ENCODE measurements around the gene TMEM91.
"Not testable (repeated sequence)": the region's sequence is repeated elsewhere in the genome, so short reads cannot be mapped to it uniquely, and the experiment has no call there.

Gene TMEM91

GRCh38 chr19:41353466-41354342 lies 22.6 kb upstream of the TMEM91 start, which contains the start of gene TGFB1:
Gene TGFB1, minus strand, starts transcription at chr19:41353922. Its CDS starts 878 bp downstream, at chr19:41353044.
- peak; percentile 81 for DNase-seq

GRCh38 chr19:41354343-41354953 lies 21.9 kb upstream of the TMEM91 start:
- DNase-seq: no peak

DNA sequence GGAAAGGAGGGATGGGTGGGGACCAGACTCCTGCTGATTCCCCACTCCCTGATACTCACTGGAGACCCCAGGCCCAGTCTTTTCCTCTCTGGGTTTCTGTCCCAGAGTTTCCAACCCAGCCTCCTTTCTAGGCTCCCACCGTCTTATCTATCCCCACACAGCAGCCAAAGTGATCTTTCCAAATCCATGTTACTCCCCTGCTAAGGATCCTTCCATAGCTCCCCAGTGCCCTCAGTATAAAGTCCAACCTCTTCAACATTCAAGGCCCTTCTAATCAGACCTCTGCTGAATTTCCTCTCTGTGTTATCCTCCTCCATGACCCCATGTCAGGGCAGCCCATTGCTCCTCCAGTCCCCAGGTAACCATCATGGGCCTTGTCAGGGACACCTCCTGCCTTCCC lies 21.3 kb upstream of the TMEM91 start:
- DNase-seq: no peak

GRCh38 chr19:41355802-41356201 lies 20.5 kb upstream of the TMEM91 start:
- DNase-seq: no peak

DNA sequence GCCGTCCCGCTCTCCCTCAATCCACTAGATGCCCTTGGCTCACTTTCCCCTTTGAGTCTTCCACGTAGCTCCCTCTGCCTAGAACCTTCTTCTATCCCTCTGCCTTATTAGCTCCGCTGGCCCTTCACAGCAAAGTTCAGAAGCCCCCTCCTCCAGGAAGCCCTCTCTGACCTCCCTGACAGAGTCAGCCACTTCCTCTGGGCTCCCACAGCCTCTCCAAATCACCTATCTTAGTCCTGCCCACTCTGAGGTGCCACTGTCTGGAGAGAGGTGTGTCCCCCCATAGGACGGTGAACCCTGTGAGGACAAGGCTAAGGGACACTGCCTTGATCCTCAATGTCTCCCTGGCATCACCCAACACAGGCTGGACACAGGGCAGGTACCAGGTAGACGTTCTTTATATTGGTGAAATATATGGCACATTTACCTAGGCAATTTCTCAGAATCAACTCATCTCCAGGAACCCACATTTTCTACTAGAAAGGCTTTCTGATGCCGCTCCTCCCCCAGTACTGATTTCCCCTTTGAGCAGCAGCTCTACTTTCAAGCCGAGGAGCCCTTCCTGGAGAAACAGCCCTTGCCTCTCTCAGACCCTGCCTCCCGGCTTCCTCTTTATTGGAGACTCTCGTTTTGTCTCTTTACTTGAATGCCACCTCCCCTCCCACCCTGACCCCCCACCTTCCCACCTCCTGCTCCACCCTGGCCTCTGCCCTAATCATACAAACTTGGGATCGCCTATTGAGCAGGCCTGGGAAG lies 19.2 kb upstream of the TMEM91 start:
- DNase-seq: no peak

GRCh38 chr19:41357746-41358145 lies 18.6 kb upstream of the TMEM91 start:
- DNase-seq: no peak

DNA sequence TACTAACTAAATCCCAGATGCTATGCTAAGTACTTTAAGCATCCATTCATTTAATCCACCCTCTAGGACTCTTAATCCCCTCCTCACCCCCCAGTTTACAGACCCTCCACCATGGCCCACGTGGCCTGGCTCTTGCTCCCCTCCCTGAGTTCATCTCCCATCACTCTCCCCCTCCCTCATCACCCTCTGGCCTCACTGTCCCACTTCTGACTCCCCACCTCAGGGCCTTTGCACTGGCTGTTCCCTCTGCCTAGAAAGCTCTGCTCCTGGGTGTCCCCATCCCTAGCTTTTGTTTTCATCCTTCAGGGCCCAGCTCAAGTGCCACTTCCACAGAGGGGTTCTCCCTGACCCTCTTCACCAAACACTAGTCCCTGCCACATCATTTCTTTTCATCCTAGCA lies 16.6 kb upstream of the TMEM91 start:
- no peak for DNase-seq

- no peak for DNase-seq
Observed at GRCh38 chr19:41362143-41362847, 14.0 kb upstream of the TMEM91 start.

DNA sequence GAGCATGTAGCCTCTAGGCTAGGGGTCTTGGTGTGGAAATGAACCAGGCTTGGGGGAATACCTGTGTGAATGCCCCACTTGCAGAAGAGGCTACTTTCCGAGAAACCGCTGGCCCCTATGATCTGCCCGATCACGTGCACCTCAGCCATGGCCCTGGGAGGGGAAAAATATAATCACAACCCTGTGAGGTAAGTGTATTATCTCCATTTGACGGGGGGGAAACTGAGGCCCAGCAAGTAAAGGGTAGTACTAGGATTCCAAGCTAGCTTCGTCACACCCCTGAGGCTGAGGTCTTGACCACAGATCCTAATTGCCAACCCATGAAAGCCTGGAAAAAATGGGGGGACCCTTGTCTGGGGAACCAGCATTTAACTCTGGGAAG lies 13.0 kb upstream of the TMEM91 start:
- DNase-seq: no peak

DNA sequence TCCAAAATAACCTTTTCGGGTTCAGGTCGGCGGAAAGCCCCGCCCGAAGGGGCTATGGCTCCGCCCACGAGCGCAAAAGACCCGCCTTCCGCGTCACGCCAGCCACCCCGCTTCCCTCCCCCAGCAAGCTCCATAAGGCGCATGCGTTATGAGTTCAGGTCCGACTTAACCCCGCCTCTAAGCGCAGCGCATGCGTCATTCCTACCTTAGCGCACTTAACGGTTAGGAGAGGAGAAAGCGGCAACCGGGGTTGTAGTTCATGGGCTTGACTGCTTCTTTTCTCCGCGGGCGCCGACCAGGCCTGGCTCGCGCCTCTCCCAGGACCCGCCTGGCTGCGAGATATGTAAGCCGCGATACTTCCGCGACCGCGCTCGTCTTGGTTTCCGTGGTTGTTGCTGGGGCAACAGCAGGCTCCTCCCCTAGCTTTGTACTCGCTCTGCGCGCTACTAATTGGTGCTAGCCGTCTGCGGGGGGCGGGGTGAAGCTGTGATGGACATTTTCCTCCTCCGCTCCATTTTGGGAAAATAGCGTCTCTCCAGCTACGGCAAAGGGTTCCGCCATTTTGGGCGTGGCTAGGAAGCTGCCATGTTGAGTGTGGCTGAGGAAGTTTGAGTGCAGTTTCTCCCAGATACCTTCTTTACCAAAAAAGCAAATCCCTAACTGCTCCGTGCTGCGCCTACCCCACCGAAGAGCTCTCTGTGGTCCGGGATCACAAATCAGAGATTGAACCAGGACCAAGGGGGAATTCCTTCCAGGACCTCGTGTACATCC lies 12.4 kb upstream of the TMEM91 start, which contains the start of gene B9D2:
Gene B9D2, minus strand, starts transcription at position 397 of the 771 bp plus-strand sequence. CDS start 630 bp downstream, outside the sequence.
- peak; percentile 96 for DNase-seq

DNA sequence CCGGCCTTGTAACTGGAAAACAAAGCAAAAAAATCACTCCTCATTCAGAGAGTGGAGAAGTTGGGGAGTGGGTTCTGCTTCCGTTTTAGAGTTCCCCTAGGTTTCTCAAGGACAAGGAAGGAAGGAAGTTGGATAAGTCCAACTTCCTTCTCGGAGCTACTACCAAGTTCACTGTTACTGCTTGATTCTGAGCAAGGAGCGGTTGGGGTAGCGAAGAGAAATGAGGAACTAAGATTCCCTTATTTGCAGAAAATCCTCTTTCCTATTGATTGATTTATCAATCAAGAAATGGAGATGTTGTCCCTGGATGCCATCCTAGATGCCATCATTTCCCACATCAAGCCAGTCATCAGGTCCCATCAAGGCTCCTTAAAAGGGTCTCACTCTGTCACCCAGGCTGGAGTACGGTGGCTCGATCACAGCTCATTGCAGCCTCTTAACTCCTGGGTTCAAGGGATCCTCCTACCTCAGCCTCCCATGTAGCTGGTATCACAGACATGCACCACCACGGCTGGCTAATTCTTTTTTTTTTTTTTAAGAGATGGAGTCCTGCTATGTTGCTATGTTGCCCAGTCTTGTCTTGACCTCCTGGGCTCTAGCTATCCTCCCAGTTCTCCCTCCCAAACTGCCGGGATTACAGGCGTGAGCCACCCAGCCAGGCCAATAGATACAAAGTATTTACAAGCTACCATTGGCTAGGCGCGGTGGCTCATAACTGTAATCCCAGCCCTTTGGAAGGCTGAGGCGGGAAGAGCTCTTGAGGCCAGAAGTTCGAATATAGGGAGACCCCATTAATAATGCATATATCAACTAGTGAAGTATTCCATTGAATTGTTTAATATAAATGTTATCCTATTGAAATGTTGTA lies 11.6 kb upstream of the TMEM91 start:
- no peak for DNase-seq

GRCh38 chr19:41366089-41366488 lies 10.2 kb upstream of the TMEM91 start:
- no peak for DNase-seq

DNA sequence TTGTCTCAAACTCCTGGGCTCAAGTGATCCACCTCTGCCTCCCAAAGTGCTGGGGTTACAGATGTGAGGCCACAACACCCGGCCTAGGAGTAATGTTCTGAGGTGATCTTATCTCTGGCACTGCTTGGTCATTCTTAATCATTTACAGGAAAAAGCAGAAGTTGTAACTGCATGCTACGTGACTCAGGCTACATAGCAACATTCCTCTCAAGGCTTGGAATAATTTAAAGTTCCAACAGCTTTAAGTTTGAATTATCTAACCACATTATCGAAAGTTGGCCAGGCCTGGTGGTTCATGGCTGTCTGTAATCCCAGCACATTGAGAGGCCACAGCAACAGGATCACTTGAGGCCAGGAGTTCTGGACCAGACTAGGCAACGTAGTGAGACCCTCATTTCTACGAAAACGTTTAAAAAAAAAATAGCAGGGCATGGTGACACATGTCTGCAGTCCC lies 8.5 kb upstream of the TMEM91 start:
- peak; percentile 18 for DNase-seq

DNA sequence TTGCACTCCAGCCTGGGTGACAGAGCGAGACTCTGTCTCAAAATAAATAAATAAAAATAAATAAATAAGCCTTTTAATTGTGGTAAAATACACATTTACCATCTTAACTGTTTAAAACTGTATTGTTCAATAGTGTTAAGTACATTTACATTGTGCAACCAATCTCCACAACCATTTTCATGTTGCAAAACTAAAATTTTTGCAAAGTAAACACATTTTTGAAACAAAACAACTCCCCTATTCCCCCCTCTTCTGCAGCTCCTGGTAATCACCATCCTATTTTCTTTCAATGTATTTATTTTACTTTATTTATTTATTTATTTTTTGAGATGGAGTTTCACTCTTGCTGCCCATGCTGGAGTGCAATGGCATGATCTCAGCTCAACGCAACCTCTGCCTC lies 6.6 kb upstream of the TMEM91 start:
- DNase-seq: no peak

GRCh38 chr19:41371119-41371518 lies 5.2 kb upstream of the TMEM91 start:
- DNase-seq: not testable (repeated sequence)

DNA sequence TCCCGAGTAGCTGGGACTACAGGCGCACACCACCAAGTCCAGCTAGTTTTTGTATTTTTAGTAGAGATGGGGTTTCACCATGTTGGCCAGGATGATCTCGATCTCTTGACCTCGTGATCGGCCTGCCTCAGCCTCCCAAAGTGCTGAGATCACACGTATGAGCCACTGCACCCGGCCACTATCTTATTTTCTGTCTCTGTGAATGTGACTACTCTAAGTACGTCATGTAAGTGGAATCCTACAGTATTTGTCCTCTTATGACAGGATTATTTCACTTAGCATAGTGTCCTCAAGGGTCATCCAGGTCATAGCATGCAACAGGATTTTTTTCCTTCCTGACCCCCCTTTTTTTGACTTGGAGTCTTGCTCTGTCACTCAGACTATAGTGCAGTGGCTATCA lies 4.8 kb upstream of the TMEM91 start:
- no peak for DNase-seq

GRCh38 chr19:41372501-41372900 lies 3.8 kb upstream of the TMEM91 start:
- DNase-seq: no peak

DNA sequence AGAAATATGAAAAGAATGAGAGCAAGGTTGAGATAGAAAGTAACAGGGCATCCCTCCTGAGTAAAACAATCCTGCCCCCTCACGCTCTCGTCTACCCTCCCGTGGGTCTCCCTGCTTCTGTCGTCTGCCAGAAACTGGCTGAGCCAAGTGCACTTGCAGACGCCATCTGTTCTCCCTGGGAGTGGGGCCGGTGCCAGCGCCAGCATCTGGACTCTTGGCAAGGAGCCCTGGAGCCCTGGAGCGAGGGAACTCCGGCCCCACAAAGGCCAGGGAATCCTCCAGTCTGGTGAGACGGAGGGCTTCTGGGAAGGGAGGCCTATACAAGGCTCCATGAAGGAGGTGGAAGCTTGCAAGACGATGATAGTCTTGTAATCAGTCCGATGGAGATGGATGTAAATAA lies 2.3 kb upstream of the TMEM91 start:
- peak; percentile 6 for DNase-seq

- DNase-seq: no peak
Observed at GRCh38 chr19:41376998-41377365, 649 bp downstream of the TMEM91 start.

DNA sequence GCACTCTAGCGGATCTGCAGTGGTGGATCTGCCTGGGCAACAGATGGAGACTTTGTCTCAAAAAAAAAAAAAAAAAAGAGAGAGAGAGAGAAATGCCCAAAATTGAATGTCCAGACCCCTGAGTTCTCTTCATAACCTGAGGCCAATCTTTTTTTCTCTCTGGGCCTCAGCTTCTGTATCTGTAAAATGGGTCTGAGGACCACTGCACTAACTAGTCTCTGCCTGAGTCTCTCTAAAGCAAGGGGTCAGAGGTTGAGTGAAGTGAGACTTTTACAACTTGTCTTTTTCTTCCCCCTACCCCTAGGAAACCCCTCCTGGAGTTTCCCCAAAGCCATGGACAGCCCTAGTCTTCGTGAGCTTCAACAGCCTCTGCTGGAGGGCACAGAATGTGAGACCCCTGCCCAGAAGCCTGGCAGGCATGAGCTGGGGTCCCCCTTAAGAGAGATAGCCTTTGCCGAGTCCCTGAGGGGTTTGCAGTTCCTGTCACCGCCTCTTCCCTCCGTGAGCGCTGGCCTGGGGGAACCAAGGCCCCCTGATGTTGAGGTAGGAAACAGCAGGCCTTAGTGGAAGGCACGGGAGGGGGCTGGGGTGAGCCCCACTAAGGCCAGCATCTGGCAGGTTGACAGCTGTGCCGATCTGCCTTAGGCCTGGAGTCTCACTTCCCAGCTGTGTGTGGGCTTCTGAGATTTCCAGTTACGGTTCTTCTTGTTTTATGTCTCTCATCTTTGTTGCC lies 1.8 kb downstream of the TMEM91 start:
- no peak for DNase-seq
